H1 (cell line): ENCODE results near the gene NCSTN. TPM values are rescaled to one million over a fixed set of nuclear protein-coding genes. Genes with fewer than 3 reads are reported as not detected.

ENCODE experiments used
- ATF2 ChIP-seq: IDR thresholded peaks from 2 replicates; pipeline ENCODE4 v1.6.1; 2012; ENCODE audit warnings: low read length, inconsistent platforms
- EP300 ChIP-seq, 2 experiments: IDR thresholded peaks; 1 replicate in 1 of 2; 2 replicates in 1 of 2; pipeline ENCODE4 v1.6.1; 2011 to 2012; ENCODE audit warnings: low read depth in 2 of 2, low read length in 2 of 2, mild to moderate bottlenecking in 2 of 2, borderline replicate concordance in 1 of 2, inconsistent platforms in 1 of 2, moderate library complexity in 1 of 2
- FOSL1 ChIP-seq: IDR thresholded peaks from 2 replicates; pipeline ENCODE4 v1.6.1; 2011; ENCODE audit warnings: mild to moderate bottlenecking, low read depth, low read length, moderate library complexity; ENCODE audit not compliant: insufficient read depth
- RXRA ChIP-seq: IDR thresholded peaks from 2 replicates; pipeline ENCODE4 v1.6.1; 2011; ENCODE audit warnings: low read depth, mild to moderate bottlenecking, low read length, moderate library complexity; ENCODE audit not compliant: insufficient read depth
- SIX5 ChIP-seq: IDR thresholded peaks from 2 replicates; pipeline ENCODE4 v1.6.1; 2011; ENCODE audit warnings: mild to moderate bottlenecking, low read depth, low read length
- SRF ChIP-seq: IDR thresholded peaks from 2 replicates; pipeline ENCODE4 v1.6.1; 2011; ENCODE audit warnings: mild to moderate bottlenecking, low read depth, low read length, moderate library complexity
- TCF12 ChIP-seq: IDR thresholded peaks from 2 replicates; pipeline ENCODE4 v1.6.1; 2011; ENCODE audit warnings: low read depth, mild to moderate bottlenecking, low read length
- USF2 ChIP-seq: IDR thresholded peaks from 2 replicates; pipeline ENCODE4 v1.6.1; 2011; ENCODE audit warnings: low read length, improper control_type of control experiment
- YY1 ChIP-seq: IDR thresholded peaks from 2 replicates; pipeline ENCODE4 v1.6.1; 2011; ENCODE audit warnings: low read depth, mild to moderate bottlenecking, low read length
- polyA plus RNA-seq, 7 experiments: library from polyadenylated mRNA; depleted of rRNA in 3 of 7; stranded (reverse) in 5 of 7; unstranded in 2 of 7; fragments of >200 nt in 5 of 7; fragments of 200-250 nt in 2 of 7; gene quantifications; 1 replicate in 5 of 7; 2 replicates in 1 of 7; 4 replicates in 1 of 7; pipeline versions ENCODE4 v1.2.1 to v1.2.3, GENCODE V29; 2011 to 2013; ENCODE audit warnings: missing spikeins in 2 of 7, mixed read lengths in 2 of 7
- total RNA-seq: library from RNA; stranded (reverse); fragmentation: NEBNext Ultra II Directional; extraction: Animal tissue kit (Norgen Biotek cat#: 25700); gene quantifications from 2 replicates; pipeline ENCODE4 v1.2.1, GENCODE V29; 2021

Gene NCSTN
- total and polyA plus RNA-seq, 2 of the 8 experiments (the other 6 are each of a cell fraction or from before 2014, with no cell fraction given): 64.7 to 125 TPM

GRCh38 chr1:160401487-160401805 lies 58.3 kb downstream of the NCSTN start (continued):
- TF ChIP-seq EP300 (IDR thresholded peaks at IDR 0.05; ENCODE audit: borderline replicate concordance in 1 of 2, low read depth in 2 of 2, low read length in 2 of 2) (no peak), USF2 (no peak), TCF12 (no peak), SIX5 (no peak), YY1 (no peak), RXRA (no peak), ATF2 (no peak), FOSL1 (no peak), SRF (no peak)
